DMS 273 (cell line): Measurements from ENCODE around the gene EGR2.

ENCODE experiments used
- DNase-seq: peaks from one replicate; lab custom pipeline; 2025; ENCODE audit not compliant: unreplicated experiment; lab: John Stamatoyannopoulos, UW

The EGR2 gene

GRCh38 chr10:62818426-62819011, 2.4 kb upstream of the EGR2 start:
- DNase-seq = peak; percentile 67

- peak; percentile 86 for DNase-seq
These were observed 1.7 kb upstream of the EGR2 start for GRCh38 chr10:62817766-62818425.

GRCh38 chr10:62817121-62817765, 1.1 kb upstream of the EGR2 start:
- peak; percentile 47 for DNase-seq

GRCh38 chr10:62816076-62816330, 163 bp downstream of the EGR2 start:
- no peak for DNase-seq

- DNase-seq = peak; percentile 45
These were observed 638 bp downstream of the EGR2 start for GRCh38 chr10:62815381-62816075.

- peak; percentile 45 for DNase-seq
These were observed 1.3 kb downstream of the EGR2 start for GRCh38 chr10:62814756-62815380.

- DNase-seq = no peak
These were observed 2.2 kb downstream of the EGR2 start for GRCh38 chr10:62813981-62814380.

GRCh38 chr10:62813453-62813852, 2.7 kb downstream of the EGR2 start:
- DNase-seq = no peak

- no peak for DNase-seq
These were observed 3.3 kb downstream of the EGR2 start for GRCh38 chr10:62812672-62813439.

- DNase-seq = no peak
These were observed 4.8 kb downstream of the EGR2 start for GRCh38 chr10:62811159-62811875.

GRCh38 chr10:62810156-62810902, 5.8 kb downstream of the EGR2 start:
- DNase-seq = no peak

- DNase-seq = no peak
These were observed 9.9 kb downstream of the EGR2 start for GRCh38 chr10:62806251-62806650.

- peak; percentile 38 for DNase-seq
These were observed 10.7 kb downstream of the EGR2 start for GRCh38 chr10:62805231-62806099.

GRCh38 chr10:62804356-62805230, 11.6 kb downstream of the EGR2 start, which contains the start of gene ADO:
TSS of gene ADO (plus strand) at chr10:62804720. CDS start at chr10:62805060, 340 bp downstream.
- DNase-seq = peak; percentile 91

- DNase-seq = peak; percentile 74
These were observed 12.3 kb downstream of the EGR2 start for GRCh38 chr10:62803724-62804355.

GRCh38 chr10:62801871-62802270, 14.3 kb downstream of the EGR2 start:
- DNase-seq = no peak

- DNase-seq = peak; percentile 2
These were observed 19.3 kb downstream of the EGR2 start for GRCh38 chr10:62796896-62797295.
